H9 (cell line): ENCODE data around the gene WDR54. TPM values are rescaled to one million over a fixed set of nuclear protein-coding genes. Genes with fewer than 3 reads are reported as not detected.

Experiments
- DNase-seq: peaks from one replicate; pipeline ENCODE4 v3.0.0-alpha.2; 2017
- H2AFZ ChIP-seq: one replicate; pipeline ENCODE4 v1.6.1; 2013; ENCODE audit warnings: mild to moderate bottlenecking, low read length, control low read depth, moderate library complexity
- H2AK5ac ChIP-seq: 2 replicates; pipeline ENCODE4 v1.6.1; 2013; ENCODE audit warnings: low read length, control low read depth, mixed read lengths; ENCODE audit not compliant: insufficient read length
- H2BK120ac ChIP-seq: one replicate; pipeline ENCODE4 v1.6.1; 2013; ENCODE audit warnings: low read depth, mild to moderate bottlenecking, low read length, control low read depth, inconsistent platforms; ENCODE audit not compliant: poor library complexity, severe bottlenecking
- H2BK12ac ChIP-seq: 2 replicates; pipeline ENCODE4 v1.6.1; 2013; ENCODE audit warnings: low read length, control low read depth, mixed read lengths, low read depth; ENCODE audit not compliant: insufficient read length
- H2BK15ac ChIP-seq: 2 replicates; pipeline ENCODE4 v1.6.1; 2013; ENCODE audit warnings: low read depth, low read length, control low read depth
- H2BK20ac ChIP-seq: one replicate; pipeline ENCODE4 v1.6.1; 2013; ENCODE audit warnings: low read depth, mild to moderate bottlenecking, low read length, control low read depth, inconsistent platforms; ENCODE audit not compliant: poor library complexity, severe bottlenecking
- H2BK5ac ChIP-seq: 2 replicates; pipeline ENCODE4 v1.6.1; 2013; ENCODE audit warnings: low read length, control low read depth, mixed read lengths; ENCODE audit not compliant: insufficient read length
- H3K14ac ChIP-seq: 2 replicates; pipeline ENCODE4 v1.6.1; 2013; ENCODE audit warnings: low read length, control low read depth; ENCODE audit not compliant: insufficient read depth
- H3K18ac ChIP-seq: 2 replicates; pipeline ENCODE4 v1.6.1; 2013; ENCODE audit warnings: low read depth, mild to moderate bottlenecking, mixed read lengths, low read length, control low read depth; ENCODE audit not compliant: insufficient read length
- H3K23ac ChIP-seq: 2 replicates; pipeline ENCODE4 v1.6.1; 2013; ENCODE audit warnings: low read length, control low read depth, mixed read lengths, low read depth; ENCODE audit not compliant: insufficient read length
- H3K23me2 ChIP-seq: 2 replicates; pipeline ENCODE4 v1.6.1; 2013; ENCODE audit warnings: low read depth, mild to moderate bottlenecking, mixed read lengths, low read length, control low read depth; ENCODE audit not compliant: insufficient read length, poor library complexity, severe bottlenecking
- H3K27ac ChIP-seq: 2 replicates; pipeline ENCODE4 v1.5.1; 2013; ENCODE audit warnings: low read length, control low read depth, mixed read lengths, low read depth; ENCODE audit not compliant: insufficient read length
- H3K27me3 ChIP-seq: 2 replicates; pipeline ENCODE4 v1.6.1; 2013; ENCODE audit warnings: low read length, control low read depth, inconsistent platforms; ENCODE audit not compliant: insufficient read depth
- H3K4ac ChIP-seq: 2 replicates; pipeline ENCODE4 v1.6.1; 2013; ENCODE audit warnings: low read depth, mild to moderate bottlenecking, control low read depth, inconsistent platforms, low read length, moderate library complexity
- H3K4me1 ChIP-seq: 2 replicates; pipeline ENCODE4 v1.6.1; 2013; ENCODE audit warnings: low read length, control low read depth, inconsistent platforms; ENCODE audit not compliant: insufficient read depth
- H3K4me2 ChIP-seq: 2 replicates; pipeline ENCODE4 v1.6.1; 2013; ENCODE audit warnings: low read length, control low read depth, mixed read lengths; ENCODE audit not compliant: insufficient read length, insufficient read depth
- H3K56ac ChIP-seq: 2 replicates; pipeline ENCODE4 v1.6.1; 2013; ENCODE audit warnings: low read depth, mild to moderate bottlenecking, mixed read lengths, low read length, control low read depth; ENCODE audit not compliant: insufficient read length
- H3K79me1 ChIP-seq: 2 replicates; pipeline ENCODE4 v1.6.1; 2013; ENCODE audit warnings: low read depth, mild to moderate bottlenecking, moderate library complexity, low read length, control low read depth, inconsistent platforms; ENCODE audit not compliant: insufficient read depth, poor library complexity, severe bottlenecking
- H3K79me2 ChIP-seq: 2 replicates; pipeline ENCODE4 v1.6.1; 2013; ENCODE audit warnings: low read length, control low read depth, inconsistent platforms; ENCODE audit not compliant: insufficient read depth
- H3K9ac ChIP-seq: 2 replicates; pipeline ENCODE4 v1.6.1; 2013; ENCODE audit warnings: low read length, control low read depth, mixed read lengths; ENCODE audit not compliant: insufficient read length; ENCODE audit errors: extremely low read depth
- H3K9me3 ChIP-seq: one replicate; pipeline ENCODE4 v1.6.1; 2013; ENCODE audit warnings: low read depth, low read length, inconsistent platforms; ENCODE audit not compliant: control insufficient read depth
- H3T11ph ChIP-seq: one replicate; pipeline ENCODE4 v1.6.1; 2013; ENCODE audit warnings: mild to moderate bottlenecking, low read length, control low read depth, inconsistent platforms
- H4K20me1 ChIP-seq: one replicate; pipeline ENCODE4 v1.6.1; 2013; ENCODE audit not compliant: control insufficient read depth, insufficient read length, insufficient read depth
- H4K5ac ChIP-seq: 2 replicates; pipeline ENCODE4 v1.6.1; 2013; ENCODE audit warnings: low read depth, mild to moderate bottlenecking, mixed read lengths, low read length, control low read depth; ENCODE audit not compliant: insufficient read length
- H4K8ac ChIP-seq: replicated peaks from 2 replicates; pipeline ENCODE4 v1.6.1; 2013; ENCODE audit warnings: low read length, control low read depth, mixed read lengths, low read depth; ENCODE audit not compliant: insufficient read length
- H4K91ac ChIP-seq: 2 replicates; pipeline ENCODE4 v1.6.1; 2013; ENCODE audit warnings: low read depth, mild to moderate bottlenecking, moderate library complexity, mixed read lengths, low read length, control low read depth; ENCODE audit not compliant: insufficient read length
- H3K27ac Mint-ChIP-seq, 3 experiments: 2 replicates in 2 of 3; 3 replicates in 1 of 3; pipeline ENCODE4 v1.8.0; 2020 to 2021; ENCODE audit warnings: mixed read lengths in 3 of 3, mild to moderate bottlenecking in 1 of 3, moderate library complexity in 1 of 3
- H3K27me3 Mint-ChIP-seq: 2 replicates; pipeline ENCODE4 v1.8.0; 2021; ENCODE audit warnings: low read depth, mild to moderate bottlenecking, moderate library complexity, mixed read lengths
- H3K36me3 Mint-ChIP-seq, 3 experiments: 2 replicates in 2 of 3; 3 replicates in 1 of 3; pipeline ENCODE4 v1.8.0; 2020 to 2021; ENCODE audit warnings: low read depth in 3 of 3, mixed read lengths in 3 of 3; ENCODE audit not compliant: insufficient read depth in 1 of 3
- H3K4me1 Mint-ChIP-seq, 2 experiments: 2 replicates each; pipeline ENCODE4 v1.8.0; 2020; ENCODE audit warnings: mixed read lengths in 2 of 2
- H3K4me3 Mint-ChIP-seq, 2 experiments: 2 replicates in 1 of 2; 3 replicates in 1 of 2; pipeline ENCODE4 v1.8.0; 2020 to 2021; ENCODE audit warnings: mild to moderate bottlenecking in 2 of 2, mixed read lengths in 2 of 2, moderate library complexity in 1 of 2
- H3K9me3 Mint-ChIP-seq, 2 experiments: 2 replicates in 1 of 2; 3 replicates in 1 of 2; pipeline ENCODE4 v1.8.0; 2020; ENCODE audit warnings: mild to moderate bottlenecking in 2 of 2, mixed read lengths in 2 of 2, moderate library complexity in 1 of 2
- CTCF ChIP-seq: fragments of 200-600 bp; sonication (generic); conservative IDR thresholded peaks from 3 replicates; pipeline ENCODE4 v1.8.0; 2021; ENCODE audit warnings: antibody characterized with exemption, mild to moderate bottlenecking
- WGBS: extraction: QIAGEN DNeasy Blood & Tissue Kit; methylation state at CpG from one replicate; pipeline ENCODE4 v1.1.7; 2013; ENCODE audit warnings: missing lambda C conversion rate, low lambda C conversion rate, mixed read lengths; ENCODE audit not compliant: insufficient read length; ENCODE audit errors: extremely low coverage; 5-methylcytosine and 5-hydroxymethylcytosine counted together
- total RNA-seq: library from RNA; stranded (reverse); gene quantifications from 2 replicates; pipeline ENCODE4 v1.2.1, GENCODE V29; 2021

WDR54 gene
- total RNA-seq, 1 experiment from 2014 or later, result 66.4 TPM

DNA sequence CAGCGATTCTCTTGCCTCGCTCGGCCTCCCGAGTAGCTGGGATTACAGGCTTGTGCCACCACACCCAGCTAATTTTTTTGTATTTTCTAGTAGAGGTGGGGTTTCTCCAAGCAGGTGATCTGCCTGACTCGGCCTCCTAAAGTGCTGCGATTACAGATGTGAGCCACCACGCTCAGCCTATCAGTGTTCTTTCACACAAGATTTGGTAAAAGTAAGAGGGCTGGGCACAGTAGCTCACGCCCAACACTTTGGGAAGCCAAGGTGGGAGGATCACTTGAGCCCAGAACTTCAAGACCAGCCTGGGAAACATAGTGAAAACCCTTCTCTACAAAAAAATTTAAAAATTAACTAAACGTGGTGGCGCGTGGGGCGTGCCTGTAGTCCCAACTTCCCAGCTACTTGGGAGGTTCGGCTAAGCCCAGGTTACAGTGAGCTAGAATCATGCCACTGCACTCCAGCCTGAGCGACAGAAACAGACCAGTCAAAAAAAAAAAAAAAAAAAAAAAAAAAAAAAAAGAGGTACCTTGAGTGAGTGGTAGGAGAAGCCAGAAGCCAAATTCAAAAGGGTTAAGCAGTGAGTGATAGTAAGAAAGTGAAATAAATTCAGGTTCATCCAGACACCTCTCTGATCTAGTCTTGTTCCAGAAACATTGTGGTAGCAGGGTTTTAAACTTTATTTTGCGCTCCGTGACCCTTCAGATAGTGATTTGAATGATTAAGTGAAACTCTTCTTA is 50.0 kb downstream of the WDR54 start:
- H3T11ph ChIP-seq, result no peak overlapping the region
- no peak overlapping the region for H3K56ac ChIP-seq
- Mint-ChIP-seq H3K4me1 (peaks cover 11 to 12% of the 10 kb centered on the region in 2 experiments), H3K9me3 (no peaks in the 10 kb centered on the region; a peak in 1 of 5 replicates), H3K4me3 (peak overlapping the region; percentile 96 to 98), H3K27ac (peak overlapping the region; percentile 98 to 99 (median 98); a peak in 6 of 7 replicates), H3K27me3 (peaks cover 3% of the 10 kb centered on the region), H3K36me3 (peaks cover 11 to 18% (median 18%) of the 10 kb centered on the region in 3 experiments)
- H4K91ac ChIP-seq, result no peak overlapping the region
- no peak overlapping the region for H2AFZ ChIP-seq
- H3K23me2 ChIP-seq, result peaks cover 8% of the 10 kb centered on the region
- no peak overlapping the region for H2AK5ac ChIP-seq
- H2BK20ac ChIP-seq, result no peak overlapping the region
- no peak overlapping the region for H2BK5ac ChIP-seq
- no peak overlapping the region for H2BK120ac ChIP-seq
- H2BK15ac ChIP-seq, result no peak overlapping the region
- H3K27me3 ChIP-seq, result no peaks in the 10 kb centered on the region
- H3K79me1 ChIP-seq, result no peaks in the 10 kb centered on the region
- no peak overlapping the region for H3K18ac ChIP-seq
- H4K8ac ChIP-seq, result no peak overlapping the region
- H3K23ac ChIP-seq, result no peak overlapping the region
- no peak overlapping the region for H3K4ac ChIP-seq
- no peak overlapping the region for H3K27ac ChIP-seq
- H3K9me3 ChIP-seq, result no peaks in the 10 kb centered on the region
- no CpG with 5 or more reads among the region's 16 CpGs for WGBS
- no peak for DNase-seq
- H3K9ac ChIP-seq, result no peak overlapping the region
- no peak for TF ChIP-seq CTCF
- no peak overlapping the region for H2BK12ac ChIP-seq
- no peaks in the 10 kb centered on the region for H3K79me2 ChIP-seq
- H3K14ac ChIP-seq, result no peak overlapping the region
- H4K5ac ChIP-seq, result no peak overlapping the region
- H4K20me1 ChIP-seq, result no peaks in the 10 kb centered on the region
- peak overlapping the region; percentile 82 for H3K4me2 ChIP-seq
- no peaks in the 10 kb centered on the region for H3K4me1 ChIP-seq
